Kidney (tissue), 14 donors: ENCODE data around the gene AACS. TPM values are rescaled to one million over a fixed set of nuclear protein-coding genes. Genes with fewer than 3 reads are reported as not detected.

Source experiments
- DNase-seq, 5 donors: peaks; one replicate each; pipeline ENCODE4 v3.0.0-alpha.2; 2013 to 2020
- FAIRE-seq: peaks from 2 replicates; lab custom pipeline; 2012; peaks lifted over from hg19 to GRCh38; lab: Jason Lieb, UNC
- H3K27ac ChIP-seq, 2 donors: one replicate each; pipeline ENCODE4 v1.7.0; 2013; ENCODE audit warnings: low read depth in 2 of 2, low read length in 2 of 2, inconsistent platforms in 1 of 2
- H3K27me3 ChIP-seq: one replicate; pipeline ENCODE4 v1.7.1; 2013; ENCODE audit warnings: low read length, inconsistent platforms; ENCODE audit not compliant: control insufficient read depth, insufficient read depth
- H3K36me3 ChIP-seq, 3 donors: one replicate each; pipeline versions ENCODE4 v1.7.0 to v1.7.1; 2013; ENCODE audit warnings: low read length in 3 of 3, control low read depth in 1 of 3, inconsistent platforms in 1 of 3; ENCODE audit not compliant: insufficient read depth in 3 of 3, control insufficient read depth in 2 of 3
- H3K4me1 ChIP-seq, 3 donors: one replicate each; pipeline versions ENCODE4 v1.7.0 to v1.7.1; 2013; ENCODE audit warnings: low read length in 3 of 3, inconsistent platforms in 1 of 3, low read depth in 1 of 3; ENCODE audit not compliant: control insufficient read depth in 2 of 3, insufficient read depth in 2 of 3
- H3K4me3 ChIP-seq, 3 donors: one replicate each; pipeline versions ENCODE4 v1.7.0 to v1.8.1; 2013; ENCODE audit warnings: low read length in 3 of 3, control low read depth in 1 of 3, inconsistent platforms in 1 of 3
- H3K9ac ChIP-seq, 3 donors: one replicate each; pipeline versions ENCODE4 v1.7.0 to v1.7.1; 2013; ENCODE audit warnings: low read length in 3 of 3, control low read depth in 1 of 3, inconsistent platforms in 1 of 3
- H3K9me3 ChIP-seq, 3 donors: one replicate each; pipeline versions ENCODE4 v1.7.0 to v1.7.1; 2013; ENCODE audit warnings: low read length in 3 of 3, control low read depth in 1 of 3, inconsistent platforms in 1 of 3; ENCODE audit not compliant: control insufficient read depth in 2 of 3, insufficient read depth in 1 of 3
- intact Hi-C: fragments of 100-400 bp; cut with DNase I; formaldehyde crosslinking; loops from one replicate; pipeline ENCODE4 v1.11.1; 2022
- polyA plus RNA-seq: library from polyadenylated mRNA; stranded (reverse); fragments of 350-450 nt; fragmentation: Illumina TruSeq; extraction: RNeasy Lipid Tissue Mini Kit (QIAGEN cat#74804); gene quantifications from one replicate; pipeline ENCODE4 v1.2.3, GENCODE V29; 2014; ENCODE audit warnings: low read depth, low replicate concordance; ENCODE audit not compliant: insufficient read depth
- total RNA-seq: library from RNA; stranded (reverse); fragmentation: NEBNext Ultra II Directional; extraction: Animal tissue kit (Norgen Biotek cat#: 25700); gene quantifications from one replicate; pipeline ENCODE4 v1.2.1, GENCODE V29; 2021
- TF ChIP-seq, protein P1 (sequence below): IDR thresholded peaks from 3 replicates; pipeline ENCODE4 v1.5.1; 2012; ENCODE audit warnings: mild to moderate bottlenecking, moderate library complexity, borderline replicate concordance; ENCODE audit not compliant: insufficient read depth; ENCODE audit errors: extremely low read depth
- donor health status: control.
- donor health status: control.
- donor health status: control.
- donor health status: control.
- donor health status: control.
- donor health status: DM: yes; HTN: yes; CAD: no.
- donor health status: Normal renal cell carcinoma (clear cell type).

The AACS gene
- total and polyA plus RNA-seq, 2 donors from 2014 or later = 20.9 TPM

DNA sequence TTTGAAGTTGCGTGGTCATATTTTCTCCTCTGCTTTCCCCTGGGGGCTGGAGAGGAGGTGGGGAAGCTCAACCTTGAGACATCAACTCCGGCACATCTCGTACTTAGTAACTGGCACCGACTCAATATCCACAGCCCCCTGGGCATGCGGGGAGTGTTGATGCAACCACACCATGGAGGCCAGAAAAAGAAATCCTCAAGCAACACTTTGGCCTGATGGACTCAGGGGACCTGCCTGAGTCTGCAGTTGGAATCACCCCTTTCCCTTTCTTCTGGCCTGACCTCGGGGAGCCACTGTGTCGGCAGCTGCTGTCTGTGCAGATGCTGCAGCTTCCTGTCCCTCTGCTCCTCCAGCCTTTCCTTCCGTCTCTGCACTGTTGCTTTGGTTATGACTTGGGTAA is 11.4 kb upstream of the AACS start:
- no peaks in the 10 kb centered on the region for H3K9me3 ChIP-seq
- no peak overlapping the region for H3K9ac ChIP-seq
- H3K4me3 ChIP-seq = no peak overlapping the region
- no peak overlapping the region for H3K27ac ChIP-seq
- no peaks in the 10 kb centered on the region for H3K36me3 ChIP-seq
- H3K27me3 ChIP-seq = no peaks in the 10 kb centered on the region
- DNase-seq (no peak), FAIRE-seq (no peak)
- TF ChIP-seq, protein P1, sequence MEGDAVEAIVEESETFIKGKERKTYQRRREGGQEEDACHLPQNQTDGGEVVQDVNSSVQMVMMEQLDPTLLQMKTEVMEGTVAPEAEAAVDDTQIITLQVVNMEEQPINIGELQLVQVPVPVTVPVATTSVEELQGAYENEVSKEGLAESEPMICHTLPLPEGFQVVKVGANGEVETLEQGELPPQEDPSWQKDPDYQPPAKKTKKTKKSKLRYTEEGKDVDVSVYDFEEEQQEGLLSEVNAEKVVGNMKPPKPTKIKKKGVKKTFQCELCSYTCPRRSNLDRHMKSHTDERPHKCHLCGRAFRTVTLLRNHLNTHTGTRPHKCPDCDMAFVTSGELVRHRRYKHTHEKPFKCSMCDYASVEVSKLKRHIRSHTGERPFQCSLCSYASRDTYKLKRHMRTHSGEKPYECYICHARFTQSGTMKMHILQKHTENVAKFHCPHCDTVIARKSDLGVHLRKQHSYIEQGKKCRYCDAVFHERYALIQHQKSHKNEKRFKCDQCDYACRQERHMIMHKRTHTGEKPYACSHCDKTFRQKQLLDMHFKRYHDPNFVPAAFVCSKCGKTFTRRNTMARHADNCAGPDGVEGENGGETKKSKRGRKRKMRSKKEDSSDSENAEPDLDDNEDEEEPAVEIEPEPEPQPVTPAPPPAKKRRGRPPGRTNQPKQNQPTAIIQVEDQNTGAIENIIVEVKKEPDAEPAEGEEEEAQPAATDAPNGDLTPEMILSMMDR = no peak
- H3K4me1 ChIP-seq = no peaks in the 10 kb centered on the region
- intact Hi-C loops = no loop called here

DNA sequence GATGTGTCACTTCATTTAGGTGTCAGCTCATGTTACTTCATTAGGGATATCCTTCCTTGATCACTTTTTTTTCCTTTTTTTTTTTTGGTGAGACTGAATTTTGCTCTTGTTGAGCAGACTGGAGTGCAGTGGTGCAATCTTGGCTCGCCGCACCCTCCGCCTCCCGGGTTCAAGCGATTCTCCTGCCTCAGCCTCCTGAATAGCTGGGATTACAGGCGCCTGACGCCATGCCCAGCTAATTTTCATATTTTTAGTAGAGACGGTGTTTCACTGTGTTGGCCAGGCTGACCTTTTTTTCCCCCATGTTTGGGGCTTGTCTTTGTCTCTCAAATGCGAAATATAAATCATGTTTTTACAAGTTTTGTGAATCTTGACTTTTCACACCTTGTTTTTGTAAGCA is 9.6 kb upstream of the AACS start:
- Histone ChIP-seq H3K27me3 (no peaks in the 10 kb centered on the region), H3K36me3 (no peaks in the 10 kb centered on the region), H3K9me3 (no peaks in the 10 kb centered on the region), H3K4me3 (no peak overlapping the region), H3K9ac (no peak overlapping the region), H3K4me1 (no peaks in the 10 kb centered on the region), H3K27ac (no peak overlapping the region)
- TF ChIP-seq, protein P1 = no peak
- FAIRE-seq = no peak
- no peak for DNase-seq
- intact Hi-C loops = no loop called here

DNA sequence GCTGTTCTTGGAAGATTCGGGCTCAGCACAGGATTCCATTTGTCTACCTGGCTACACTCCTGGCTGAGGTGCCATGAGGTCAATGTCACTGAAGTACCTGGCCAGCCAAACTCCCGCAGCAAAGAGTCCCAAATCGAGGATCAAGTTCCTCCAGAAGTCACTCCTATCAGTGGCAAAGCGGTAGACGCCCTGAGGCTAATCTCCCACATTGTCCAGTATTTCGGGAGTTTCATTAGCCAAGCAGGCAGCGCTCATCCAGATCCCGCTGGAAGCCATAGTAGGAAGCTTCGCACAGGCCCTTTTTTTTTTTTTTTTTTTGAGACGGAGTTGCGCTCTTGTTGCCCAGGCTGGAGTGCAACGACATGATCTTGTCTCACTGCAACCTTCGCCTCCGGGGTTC is 8.9 kb upstream of the AACS start:
- Histone ChIP-seq H3K27ac (no peak overlapping the region), H3K9me3 (no peaks in the 10 kb centered on the region), H3K4me3 (no peak overlapping the region), H3K27me3 (no peaks in the 10 kb centered on the region), H3K9ac (no peak overlapping the region), H3K4me1 (no peaks in the 10 kb centered on the region), H3K36me3 (no peaks in the 10 kb centered on the region)
- DNase-seq (no peak), FAIRE-seq (no peak)
- TF ChIP-seq, protein P1 = no peak
- intact Hi-C loops = no loop called here

DNA sequence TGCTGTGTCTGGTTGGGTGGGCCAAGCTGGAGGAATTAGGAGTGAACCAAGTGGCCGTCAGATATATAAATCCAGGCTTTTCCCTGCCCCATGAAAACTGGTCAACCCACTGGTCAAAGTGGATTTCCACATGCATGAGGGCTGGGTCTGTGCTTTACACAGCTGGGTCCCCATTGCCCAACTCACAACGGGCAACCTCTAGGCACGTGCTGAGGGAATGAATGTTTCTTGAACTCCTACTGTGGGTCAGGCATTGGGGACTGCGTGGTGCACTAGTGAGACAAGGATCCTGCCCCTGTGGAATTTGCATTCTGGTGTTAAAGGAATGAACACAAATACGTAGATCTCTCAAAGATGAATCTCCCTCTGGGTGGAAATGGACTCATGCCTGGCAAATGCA is 7.5 kb upstream of the AACS start:
- TF ChIP-seq, protein P1 = no peak
- Histone ChIP-seq H3K9ac (no peak overlapping the region), H3K27ac (no peak overlapping the region), H3K36me3 (no peaks in the 10 kb centered on the region), H3K4me1 (no peaks in the 10 kb centered on the region), H3K4me3 (no peak overlapping the region), H3K9me3 (no peaks in the 10 kb centered on the region), H3K27me3 (no peaks in the 10 kb centered on the region)
- DNase-seq (no peak), FAIRE-seq (no peak)
- intact Hi-C loops = no loop called here
